Osteoblast (primary cell): ENCODE results near the gene MACROD2. TPM values are rescaled to one million over a fixed set of nuclear protein-coding genes. Genes with fewer than 3 reads are reported as not detected.
"Not testable (repeated sequence)": the region's sequence is repeated elsewhere in the genome, so short reads cannot be mapped to it uniquely, and the experiment has no call there.

Experiments used
- DNase-seq: peaks from one replicate; pipeline ENCODE4 v3.0.0; 2011; ENCODE audit warnings: low spot score, mixed read lengths; ENCODE audit not compliant: insufficient read length; ENCODE audit errors: missing footprints
- H2AFZ ChIP-seq: 2 replicates; pipeline ENCODE4 v1.6.0; 2011; ENCODE audit warnings: mild to moderate bottlenecking, low read length
- H3K27ac ChIP-seq: 2 replicates; pipeline ENCODE4 v1.5.1; 2011; ENCODE audit warnings: mild to moderate bottlenecking, low read depth, low read length, moderate library complexity
- H3K27me3 ChIP-seq: 2 replicates; pipeline ENCODE4 v1.6.0; 2012; ENCODE audit warnings: mild to moderate bottlenecking, control low read depth, inconsistent platforms, low read length, moderate library complexity; ENCODE audit not compliant: insufficient read depth
- H3K36me3 ChIP-seq: 2 replicates; pipeline ENCODE4 v1.5.1; 2011; ENCODE audit warnings: mild to moderate bottlenecking, low read length, control low read depth, moderate library complexity; ENCODE audit not compliant: insufficient read depth
- H3K4me1 ChIP-seq: 2 replicates; pipeline ENCODE4 v1.5.1; 2011; ENCODE audit warnings: mild to moderate bottlenecking, low read length, control low read depth, moderate library complexity; ENCODE audit not compliant: insufficient read depth
- H3K4me2 ChIP-seq: 2 replicates; pipeline ENCODE4 v1.6.0; 2011; ENCODE audit warnings: mild to moderate bottlenecking, low read length; ENCODE audit not compliant: insufficient read depth
- H3K4me3 ChIP-seq: fragments of 200-600 bp; sonication (generic); 3 replicates; pipeline ENCODE4 v1.5.1; 2012; ENCODE audit warnings: mild to moderate bottlenecking, low read length, inconsistent platforms; ENCODE audit not compliant: insufficient read depth
- H3K79me2 ChIP-seq: 2 replicates; pipeline ENCODE4 v1.6.0; 2012; ENCODE audit warnings: mild to moderate bottlenecking, low read length, control low read depth, inconsistent platforms; ENCODE audit not compliant: insufficient read depth
- H3K9me3 ChIP-seq: 2 replicates; pipeline ENCODE4 v1.5.1; 2011; ENCODE audit warnings: low read depth, low read length, control low read depth
- H4K20me1 ChIP-seq: 2 replicates; pipeline ENCODE4 v1.6.0; 2012; ENCODE audit warnings: mild to moderate bottlenecking, low read length, control low read depth; ENCODE audit not compliant: insufficient read depth
- total RNA-seq: library from RNA; depleted of rRNA; stranded (reverse); fragments of >200 nt; gene quantifications from 2 replicates; pipeline ENCODE4 v1.2.3, GENCODE V29; 2012
- TF ChIP-seq, protein P1 (sequence below): IDR thresholded peaks from 2 replicates; pipeline ENCODE4 v1.5.1; 2011; ENCODE audit warnings: mild to moderate bottlenecking, low read depth, low read length, moderate library complexity; ENCODE audit errors: extremely low read depth

Gene MACROD2
- total RNA-seq, 1 donor, result 4.0 TPM

DNA sequence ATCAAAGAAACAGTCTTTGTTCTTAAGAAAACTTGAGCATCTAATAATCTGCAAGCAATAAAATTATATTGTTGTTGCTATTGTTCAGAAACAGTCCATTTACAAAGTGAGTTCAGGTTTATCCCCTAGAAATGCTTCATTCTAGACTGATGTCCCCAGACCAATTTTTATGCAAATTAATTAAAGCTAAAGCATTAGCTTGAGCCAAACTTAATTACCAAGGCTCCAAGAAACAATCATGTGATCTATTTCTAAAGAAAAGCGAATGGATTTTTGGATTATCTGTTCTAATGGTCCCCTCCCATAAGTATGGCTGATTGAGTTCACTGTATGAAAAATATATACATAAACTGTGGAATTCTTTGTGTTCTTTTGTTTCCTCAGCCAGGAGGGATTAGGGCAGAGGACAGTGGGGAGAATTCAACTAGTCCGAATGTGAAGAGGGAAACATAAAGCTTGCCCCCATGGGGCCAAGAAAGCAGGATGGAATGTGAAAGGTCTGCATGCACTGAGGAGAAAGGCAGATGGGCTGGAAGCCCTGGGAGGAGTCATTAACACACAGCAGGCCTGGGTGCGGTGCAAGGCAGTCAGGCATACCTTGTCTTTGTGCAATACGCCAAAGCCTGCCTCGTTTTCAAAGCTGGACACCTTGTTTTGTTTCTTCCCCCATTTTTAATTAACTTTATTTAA is 1980.9 kb downstream of the MACROD2 start:
- no peak overlapping the region for H2AFZ ChIP-seq
- no peak overlapping the region for H3K4me3 ChIP-seq
- no peaks in the 10 kb centered on the region for H3K4me1 ChIP-seq
- no peak for DNase-seq
- H4K20me1 ChIP-seq, result no peaks in the 10 kb centered on the region
- H3K36me3 ChIP-seq, result no peaks in the 10 kb centered on the region
- no peak overlapping the region for H3K4me2 ChIP-seq
- H3K79me2 ChIP-seq, result no peaks in the 10 kb centered on the region
- TF ChIP-seq, protein P1, sequence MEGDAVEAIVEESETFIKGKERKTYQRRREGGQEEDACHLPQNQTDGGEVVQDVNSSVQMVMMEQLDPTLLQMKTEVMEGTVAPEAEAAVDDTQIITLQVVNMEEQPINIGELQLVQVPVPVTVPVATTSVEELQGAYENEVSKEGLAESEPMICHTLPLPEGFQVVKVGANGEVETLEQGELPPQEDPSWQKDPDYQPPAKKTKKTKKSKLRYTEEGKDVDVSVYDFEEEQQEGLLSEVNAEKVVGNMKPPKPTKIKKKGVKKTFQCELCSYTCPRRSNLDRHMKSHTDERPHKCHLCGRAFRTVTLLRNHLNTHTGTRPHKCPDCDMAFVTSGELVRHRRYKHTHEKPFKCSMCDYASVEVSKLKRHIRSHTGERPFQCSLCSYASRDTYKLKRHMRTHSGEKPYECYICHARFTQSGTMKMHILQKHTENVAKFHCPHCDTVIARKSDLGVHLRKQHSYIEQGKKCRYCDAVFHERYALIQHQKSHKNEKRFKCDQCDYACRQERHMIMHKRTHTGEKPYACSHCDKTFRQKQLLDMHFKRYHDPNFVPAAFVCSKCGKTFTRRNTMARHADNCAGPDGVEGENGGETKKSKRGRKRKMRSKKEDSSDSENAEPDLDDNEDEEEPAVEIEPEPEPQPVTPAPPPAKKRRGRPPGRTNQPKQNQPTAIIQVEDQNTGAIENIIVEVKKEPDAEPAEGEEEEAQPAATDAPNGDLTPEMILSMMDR, result no peak
- H3K27ac ChIP-seq, result no peak overlapping the region
- no peaks in the 10 kb centered on the region for H3K27me3 ChIP-seq
- H3K9me3 ChIP-seq, result no peaks in the 10 kb centered on the region

DNA sequence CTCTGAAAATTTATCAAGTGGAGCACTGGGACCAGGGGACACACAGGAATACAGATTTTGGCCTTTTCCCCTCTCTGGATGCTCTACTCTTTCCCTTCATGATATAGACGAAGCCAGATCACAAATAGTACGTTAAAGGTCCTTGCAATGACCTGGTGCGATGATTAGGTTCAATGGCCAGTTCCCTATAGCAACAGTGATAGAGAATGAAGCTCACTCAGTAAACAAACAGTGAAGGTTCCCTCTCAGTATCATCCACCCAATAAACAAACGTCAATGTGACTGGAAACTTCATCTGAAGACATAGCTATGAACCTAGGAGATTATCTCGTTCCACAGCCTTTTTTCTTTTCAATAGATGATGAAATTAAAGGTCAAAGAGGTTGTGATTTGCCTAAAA is 1981.7 kb downstream of the MACROD2 start:
- TF ChIP-seq, protein P1, result no peak
- Histone ChIP-seq H4K20me1 (no peaks in the 10 kb centered on the region), H3K4me3 (no peak overlapping the region), H3K36me3 (no peaks in the 10 kb centered on the region), H3K27ac (no peak overlapping the region), H3K4me2 (no peak overlapping the region), H3K9me3 (no peaks in the 10 kb centered on the region), H3K4me1 (no peaks in the 10 kb centered on the region), H3K27me3 (no peaks in the 10 kb centered on the region), H2AFZ (no peak overlapping the region), H3K79me2 (no peaks in the 10 kb centered on the region)
- DNase-seq, result no peak

DNA sequence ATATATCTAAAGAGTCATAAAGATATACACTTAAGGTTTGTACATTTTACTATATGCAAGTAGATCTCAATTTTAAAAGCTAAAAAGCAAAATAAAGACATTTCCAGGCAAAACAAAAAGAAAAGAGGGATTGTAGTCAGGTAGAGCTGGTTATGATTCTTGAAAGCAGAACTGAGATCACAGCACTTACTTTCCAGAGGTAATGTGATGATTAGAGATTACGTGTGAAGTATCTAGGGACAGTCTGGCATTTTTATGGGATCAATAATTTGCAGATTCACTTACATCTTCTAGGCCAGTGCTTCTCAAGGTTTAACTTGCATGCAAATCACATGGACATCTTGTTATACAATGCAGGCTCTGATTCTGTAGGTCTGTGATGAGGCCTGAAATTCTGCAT is 1982.4 kb downstream of the MACROD2 start:
- TF ChIP-seq, protein P1, result no peak
- no peaks in the 10 kb centered on the region for H4K20me1 ChIP-seq
- H3K4me1 ChIP-seq, result no peaks in the 10 kb centered on the region

DNA sequence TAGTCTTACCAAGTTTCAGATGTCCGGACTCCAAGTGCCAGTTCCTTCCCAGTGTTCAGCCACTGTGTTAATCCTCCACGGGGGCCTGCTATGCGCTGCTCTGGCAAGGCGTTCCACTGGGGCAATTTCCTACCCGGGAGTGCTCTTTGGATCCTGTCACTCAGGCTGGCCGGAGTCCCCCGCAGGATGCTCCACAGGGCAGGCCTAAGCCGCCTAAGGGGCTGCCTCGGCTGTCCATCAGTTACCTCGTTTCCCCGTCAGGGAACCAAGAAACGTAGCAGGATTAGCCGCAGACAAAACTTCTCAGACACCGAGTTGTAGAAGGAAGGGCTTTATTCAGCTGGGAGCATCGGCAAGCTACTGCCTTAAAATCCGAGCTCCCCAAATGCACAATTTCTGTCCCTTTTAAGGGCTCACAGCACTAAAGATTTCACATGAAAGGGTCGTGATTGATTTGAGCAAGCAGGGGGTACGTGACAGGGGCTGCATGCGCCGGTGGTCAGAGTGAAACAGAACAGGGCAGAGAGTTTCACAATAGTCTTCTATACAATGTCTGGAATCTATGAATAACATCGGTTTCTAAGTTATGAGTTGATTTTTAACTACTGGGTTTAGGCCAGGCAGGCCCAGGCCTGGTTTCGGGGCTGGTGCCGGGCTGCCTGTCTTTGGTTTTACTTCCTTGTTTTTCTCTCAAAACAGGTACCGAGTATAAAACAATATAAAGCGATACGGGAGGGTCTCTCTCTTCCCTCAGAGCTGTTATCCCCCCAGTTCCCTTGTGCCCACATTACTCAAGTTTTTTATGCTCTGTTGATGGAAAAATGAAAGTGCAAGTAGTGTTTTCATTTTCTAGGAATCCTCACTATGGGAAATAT is 1990.4 kb downstream of the MACROD2 start:
- H3K9me3 ChIP-seq, H3K36me3 ChIP-seq, H3K27me3 ChIP-seq, H3K4me2 ChIP-seq, H3K79me2 ChIP-seq, H2AFZ ChIP-seq, DNase-seq, H4K20me1 ChIP-seq, H3K4me3 ChIP-seq, H3K27ac ChIP-seq, H3K4me1 ChIP-seq: not testable (repeated sequence)

More for the DNA sequence above, 1982.4 kb downstream of the MACROD2 start:
- Histone ChIP-seq H3K9me3 (no peaks in the 10 kb centered on the region), H3K36me3 (no peaks in the 10 kb centered on the region), H3K79me2 (no peaks in the 10 kb centered on the region), H3K4me3 (no peak overlapping the region), H2AFZ (no peak overlapping the region), H3K27me3 (no peaks in the 10 kb centered on the region), H3K4me2 (no peak overlapping the region), H3K27ac (no peak overlapping the region)
- DNase-seq, result no peak
